C4-2B (cell line): Measurements from ENCODE around the gene HSPBP1.

Experiments
- H3K27ac ChIP-seq: fragments of 450-650 bp; 2 replicates; pipeline ENCODE4 v1.5.1; 2017
- ZFX ChIP-seq: fragments of 450-650 bp; IDR thresholded peaks from 2 replicates; pipeline ENCODE4 v1.6.1; 2017
- TF ChIP-seq, protein P1 (sequence below): fragments of 450-650 bp; conservative IDR thresholded peaks from 2 replicates; pipeline ENCODE4 v1.5.1; 2017; ENCODE audit warnings: mild to moderate bottlenecking

Gene HSPBP1

DNA sequence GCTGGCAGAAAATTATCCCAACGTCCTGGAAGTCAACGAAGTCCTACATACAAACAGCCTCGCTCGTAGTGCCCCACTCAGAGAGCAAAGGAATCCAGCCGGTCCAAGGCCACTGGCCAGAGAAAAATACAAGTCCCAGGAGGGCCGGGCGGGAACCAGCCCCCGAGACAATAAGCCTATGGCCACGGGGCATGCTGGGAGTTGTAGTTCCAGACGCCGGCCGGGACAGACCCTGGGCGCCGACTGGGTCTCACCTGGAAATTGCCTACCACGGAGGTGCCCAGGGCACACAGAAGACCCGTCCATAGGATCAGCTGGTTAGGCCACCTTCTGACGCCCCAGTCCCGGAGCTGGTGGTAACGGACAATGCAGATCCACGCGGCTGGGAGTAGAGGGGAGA lies 39.9 kb upstream of the HSPBP1 start:
- TF ChIP-seq, protein P1, sequence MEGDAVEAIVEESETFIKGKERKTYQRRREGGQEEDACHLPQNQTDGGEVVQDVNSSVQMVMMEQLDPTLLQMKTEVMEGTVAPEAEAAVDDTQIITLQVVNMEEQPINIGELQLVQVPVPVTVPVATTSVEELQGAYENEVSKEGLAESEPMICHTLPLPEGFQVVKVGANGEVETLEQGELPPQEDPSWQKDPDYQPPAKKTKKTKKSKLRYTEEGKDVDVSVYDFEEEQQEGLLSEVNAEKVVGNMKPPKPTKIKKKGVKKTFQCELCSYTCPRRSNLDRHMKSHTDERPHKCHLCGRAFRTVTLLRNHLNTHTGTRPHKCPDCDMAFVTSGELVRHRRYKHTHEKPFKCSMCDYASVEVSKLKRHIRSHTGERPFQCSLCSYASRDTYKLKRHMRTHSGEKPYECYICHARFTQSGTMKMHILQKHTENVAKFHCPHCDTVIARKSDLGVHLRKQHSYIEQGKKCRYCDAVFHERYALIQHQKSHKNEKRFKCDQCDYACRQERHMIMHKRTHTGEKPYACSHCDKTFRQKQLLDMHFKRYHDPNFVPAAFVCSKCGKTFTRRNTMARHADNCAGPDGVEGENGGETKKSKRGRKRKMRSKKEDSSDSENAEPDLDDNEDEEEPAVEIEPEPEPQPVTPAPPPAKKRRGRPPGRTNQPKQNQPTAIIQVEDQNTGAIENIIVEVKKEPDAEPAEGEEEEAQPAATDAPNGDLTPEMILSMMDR: no peak
- TF ChIP-seq ZFX: no peak
- no peak overlapping the region for H3K27ac ChIP-seq

DNA sequence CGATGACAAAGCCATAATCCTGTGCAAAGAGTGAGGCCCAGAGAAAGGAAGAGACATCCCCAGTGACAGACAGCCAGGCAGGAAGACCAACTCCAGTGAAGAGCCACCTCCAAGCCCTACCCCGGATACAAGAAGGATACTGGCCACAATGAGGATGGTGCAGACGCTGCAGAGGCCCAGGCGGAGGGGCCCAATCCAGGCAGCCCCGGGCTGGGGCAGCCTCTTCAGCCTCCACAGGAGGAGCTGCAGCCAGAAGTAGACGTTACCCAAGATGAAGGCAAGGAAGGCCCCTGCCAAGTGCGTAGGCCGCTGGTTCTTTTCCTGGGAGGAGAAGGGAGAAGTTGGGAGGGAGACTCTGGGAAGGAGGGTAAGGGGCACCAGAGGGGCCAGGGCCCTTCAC lies 36.7 kb upstream of the HSPBP1 start:
- no peak for TF ChIP-seq ZFX
- TF ChIP-seq, protein P1: no peak
- H3K27ac ChIP-seq: no peak overlapping the region

DNA sequence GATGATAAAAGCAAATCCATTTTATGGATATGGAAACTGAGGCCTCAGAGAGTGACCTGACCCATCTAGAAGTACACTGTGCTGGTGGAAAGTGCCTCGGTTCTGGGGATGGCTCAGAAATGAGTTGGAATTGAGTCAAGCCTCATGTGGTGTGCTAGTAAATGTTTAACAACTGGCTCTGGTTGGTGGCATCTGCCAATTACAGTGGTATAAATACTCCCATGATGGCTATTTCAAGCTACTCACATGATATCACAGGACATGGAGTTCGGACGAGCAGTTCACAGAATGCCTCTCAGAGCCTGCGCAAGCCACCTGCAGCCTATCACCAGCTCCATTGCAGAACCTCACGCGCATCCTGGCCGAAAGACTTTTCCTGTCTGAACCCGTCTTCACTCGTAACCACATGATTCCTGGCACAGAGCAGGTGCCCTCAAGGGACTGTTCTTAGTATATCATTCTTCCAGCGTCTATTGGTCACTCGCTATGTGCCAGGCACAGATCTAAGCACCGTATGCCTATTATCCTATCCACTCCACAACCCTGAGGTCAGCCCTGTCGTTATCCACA lies 36.1 kb upstream of the HSPBP1 start:
- no peak overlapping the region for H3K27ac ChIP-seq
- TF ChIP-seq ZFX: no peak
- TF ChIP-seq, protein P1: no peak

DNA sequence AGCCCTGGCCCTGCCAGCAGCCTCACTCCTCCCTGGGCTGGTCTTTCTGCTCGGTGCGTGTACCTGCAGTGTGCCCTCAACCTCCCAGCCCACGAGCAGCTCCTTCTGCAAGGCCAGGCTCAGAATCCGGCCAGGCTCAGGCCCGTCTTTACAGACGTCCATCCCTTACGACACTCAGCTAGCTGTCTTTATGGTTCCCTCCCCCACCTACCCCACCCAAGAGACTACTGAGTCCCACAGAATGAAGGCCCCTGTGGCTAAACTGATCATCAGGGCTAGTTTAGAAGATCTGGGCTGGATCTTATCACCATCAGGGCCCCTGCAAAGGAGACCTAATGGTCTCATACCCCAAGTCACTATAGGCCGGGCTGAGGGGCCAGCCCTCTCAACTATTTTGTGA lies 34.5 kb upstream of the HSPBP1 start:
- no peak overlapping the region for H3K27ac ChIP-seq
- TF ChIP-seq ZFX: no peak
- TF ChIP-seq, protein P1: no peak

DNA sequence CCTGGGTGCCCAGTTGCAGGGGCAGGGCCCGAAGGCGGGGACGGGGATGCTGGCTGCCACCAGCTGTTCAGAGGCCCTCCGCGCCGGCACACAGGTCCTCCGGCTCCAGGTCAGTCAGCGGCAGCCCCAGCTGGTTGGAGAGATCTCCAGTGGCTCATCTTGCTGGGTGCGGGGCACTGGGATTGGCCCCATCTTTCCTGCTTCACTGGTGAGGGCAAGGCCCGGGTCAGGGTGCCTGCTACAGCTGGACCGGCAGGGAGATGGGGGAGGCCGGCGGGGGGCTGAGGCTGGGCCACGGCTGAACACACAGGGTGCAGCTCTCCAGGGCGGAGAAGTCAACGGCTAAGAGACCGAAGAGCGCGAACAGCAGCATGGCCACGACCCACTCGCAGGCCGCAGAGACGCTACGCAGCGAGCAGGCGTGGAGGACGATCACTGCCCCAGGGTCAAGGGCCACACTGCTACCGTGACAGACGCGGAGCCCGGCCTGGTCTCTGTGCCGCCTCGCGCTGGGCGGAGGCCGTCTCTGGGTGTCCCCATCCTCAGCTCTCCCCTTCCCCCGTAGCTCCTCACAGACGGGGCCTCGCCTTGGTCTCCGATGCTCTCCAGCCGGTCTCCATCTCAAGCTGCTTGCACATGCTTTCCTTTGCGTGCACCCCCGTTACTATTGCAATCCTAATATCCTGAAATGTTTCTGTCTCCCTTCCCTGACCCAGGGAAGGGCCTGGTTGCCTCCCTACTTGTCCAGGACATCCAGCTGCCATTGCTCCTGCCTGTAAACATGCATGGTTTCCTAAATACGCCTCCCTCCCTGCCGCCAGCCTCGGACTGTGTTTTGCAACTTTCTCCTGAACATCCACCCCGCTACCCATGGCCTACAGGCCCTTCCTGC lies 33.0 kb upstream of the HSPBP1 start:
- no peak overlapping the region for H3K27ac ChIP-seq
- TF ChIP-seq, protein P1: no peak
- no peak for TF ChIP-seq ZFX

DNA sequence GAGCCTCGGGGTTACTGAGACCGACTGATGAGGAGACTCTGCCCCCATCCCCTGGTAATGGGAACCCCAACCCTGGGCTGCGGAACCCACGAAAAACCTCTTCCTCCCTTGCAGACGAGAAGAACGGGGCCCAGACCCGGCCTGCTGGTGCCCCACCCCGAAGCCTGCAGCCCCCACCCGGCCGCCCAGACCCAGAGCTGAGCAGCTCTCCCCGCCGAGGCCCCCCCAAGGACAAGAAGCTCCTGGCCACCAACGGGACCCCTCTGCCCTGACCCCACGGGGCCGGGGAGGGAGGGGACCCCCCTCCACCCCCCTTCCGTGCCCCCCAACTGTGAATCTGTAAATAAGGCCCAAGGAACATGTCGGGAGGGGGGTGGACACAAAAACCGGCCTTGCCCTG lies 31.9 kb upstream of the HSPBP1 start:
- H3K27ac ChIP-seq: no peak overlapping the region
- TF ChIP-seq, protein P1: no peak
- no peak for TF ChIP-seq ZFX

DNA sequence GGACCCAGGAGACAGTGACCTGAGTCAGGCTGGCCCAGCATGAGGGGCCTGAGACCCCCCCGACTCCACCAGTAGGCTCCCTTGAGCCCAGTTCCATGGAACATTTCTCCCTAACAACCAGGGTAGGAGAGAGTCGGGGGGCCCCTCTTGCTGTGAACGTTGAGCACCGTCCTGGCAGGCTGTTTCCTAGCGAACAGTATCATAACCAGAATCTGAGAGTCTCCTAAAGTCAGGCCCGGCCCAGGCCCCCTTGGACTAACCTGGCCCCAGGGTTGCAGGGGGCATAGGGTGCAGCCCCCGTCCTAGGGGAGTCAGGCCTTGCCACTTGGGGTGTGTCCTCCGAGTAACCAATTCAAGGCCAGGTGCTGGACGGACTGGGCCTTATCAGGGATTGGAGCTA lies 31.5 kb upstream of the HSPBP1 start:
- no peak overlapping the region for H3K27ac ChIP-seq
- TF ChIP-seq ZFX: no peak
- TF ChIP-seq, protein P1: no peak
